ENCODE results near the gene ANO6. TPM values are rescaled to one million over a fixed set of nuclear protein-coding genes. Genes with fewer than 3 reads are reported as not detected.

ANO6 gene
- total RNA-seq, 1 experiment from 2014 or later, result 59.3 TPM

GRCh38 chr12:45217846-45218245, 2.0 kb downstream of the ANO6 start:
- intact Hi-C loops (cut with micrococcal nuclease; ENCODE audit: unreplicated experiment), result loop anchor here (2.0 kb wide), 2 partner anchors 41 to 51 kb away; no protein-coding TSS in a partner anchor
- Histone ChIP-seq H3K27ac (ENCODE audit: low read depth, low read length, poor library complexity, severe bottlenecking) (peak overlapping the region; percentile 93), H3K9me3 (ENCODE audit: low read depth, low read length, poor library complexity, severe bottlenecking) (no peaks in the 10 kb centered on the region), H3K36me3 (ENCODE audit: insufficient read depth, low read length, poor library complexity, severe bottlenecking) (no peaks in the 10 kb centered on the region), H3K4me1 (ENCODE audit: insufficient read depth, low read length, poor library complexity, severe bottlenecking) (peaks cover 39% of the 10 kb centered on the region), H3K27me3 (replicated peaks; ENCODE audit: insufficient read depth, low read depth, low read length, poor library complexity) (no peaks in the 10 kb centered on the region), H3K4me3 (ENCODE audit: low read depth, low read length, poor library complexity, severe bottlenecking) (peak overlapping the region; percentile 68)
- CTCF ChIA-PET, result no interaction called here
- no TSS peak for BruUV-seq (replicated peaks)
- no peak for DNase-seq (ENCODE audit: low spot score)
- POLR2A ChIA-PET (ENCODE audit: low non-redundant PET), result no interaction called here
- no peak for TF ChIP-seq EZH2 (IDR thresholded peaks at IDR 0.05; ENCODE audit: borderline replicate concordance, low read depth, low read length, poor library complexity, severe bottlenecking)
- TF ChIP-seq CTCF (conservative IDR thresholded peaks at IDR 0.05; ENCODE audit: low read depth, low read length), result no peak

GRCh38 chr12:45219621-45220020, 3.7 kb downstream of the ANO6 start:
- ChIA-PET POLR2A (ENCODE audit: low non-redundant PET) (no interaction called here), CTCF (no interaction called here)
- no peaks in the 10 kb centered on the region for H3K9me3 ChIP-seq (ENCODE audit: low read depth, low read length, poor library complexity, severe bottlenecking)
- BruUV-seq (replicated peaks), result no TSS peak
- H3K4me3 ChIP-seq (ENCODE audit: low read depth, low read length, poor library complexity, severe bottlenecking), result no peak overlapping the region
- H3K36me3 ChIP-seq (ENCODE audit: insufficient read depth, low read length, poor library complexity, severe bottlenecking), result no peaks in the 10 kb centered on the region
- peaks cover 51% of the 10 kb centered on the region for H3K4me1 ChIP-seq (ENCODE audit: insufficient read depth, low read length, poor library complexity, severe bottlenecking)
- no peak overlapping the region for H3K27ac ChIP-seq (ENCODE audit: low read depth, low read length, poor library complexity, severe bottlenecking)
- TF ChIP-seq CTCF (conservative IDR thresholded peaks at IDR 0.05; ENCODE audit: low read depth, low read length) (no peak), EZH2 (IDR thresholded peaks at IDR 0.05; ENCODE audit: borderline replicate concordance, low read depth, low read length, poor library complexity, severe bottlenecking) (no peak)
- intact Hi-C loops (cut with micrococcal nuclease; ENCODE audit: unreplicated experiment), result no loop called here
- DNase-seq (ENCODE audit: low spot score), result no peak
- H3K27me3 ChIP-seq (replicated peaks; ENCODE audit: insufficient read depth, low read depth, low read length, poor library complexity), result no peaks in the 10 kb centered on the region

- Histone ChIP-seq H3K4me3 (ENCODE audit: low read depth, low read length, poor library complexity, severe bottlenecking) (no peak overlapping the region), H3K27ac (ENCODE audit: low read depth, low read length, poor library complexity, severe bottlenecking) (no peak overlapping the region), H3K9me3 (ENCODE audit: low read depth, low read length, poor library complexity, severe bottlenecking) (no peaks in the 10 kb centered on the region), H3K27me3 (replicated peaks; ENCODE audit: insufficient read depth, low read depth, low read length, poor library complexity) (no peaks in the 10 kb centered on the region), H3K4me1 (ENCODE audit: insufficient read depth, low read length, poor library complexity, severe bottlenecking) (peaks cover 58% of the 10 kb centered on the region), H3K36me3 (ENCODE audit: insufficient read depth, low read length, poor library complexity, severe bottlenecking) (no peaks in the 10 kb centered on the region)
- no peak for TF ChIP-seq CTCF (conservative IDR thresholded peaks at IDR 0.05; ENCODE audit: low read depth, low read length)
- TF ChIP-seq EZH2 (IDR thresholded peaks at IDR 0.05; ENCODE audit: borderline replicate concordance, low read depth, low read length, poor library complexity, severe bottlenecking), result no peak
- POLR2A ChIA-PET (ENCODE audit: low non-redundant PET), result no interaction called here
- intact Hi-C loops (cut with micrococcal nuclease; ENCODE audit: unreplicated experiment), result no loop called here
- no TSS peak for BruUV-seq (replicated peaks)
- DNase-seq (ENCODE audit: low spot score), result no peak
- CTCF ChIA-PET, result interaction anchor here (0.5 kb wide), 1 partner anchor 937 kb away, joined by 3 read pairs; no protein-coding TSS in a partner anchor
Observed at GRCh38 chr12:45220363-45220931, 4.6 kb downstream of the ANO6 start.
